ENCODE measurements around the gene MFF.

The MFF gene

GRCh38 chr2:227324995-227325838, at the start of gene MFF:
Gene MFF (plus strand): TSS chr2:227325251. CDS start chr2:227330666, 5,415 bp downstream.
- peak within 1 kb of the TSS; percentile 92 for H3K9ac ChIP-seq (ENCODE audit: low read length)
- peaks cover 50% of the 10 kb centered on the region for H3K79me2 ChIP-seq (ENCODE audit: insufficient read depth, low read length)
- H4K20me1 ChIP-seq (ENCODE audit: low read depth, low read length) = no peaks in the 10 kb centered on the region
- no peaks in the 10 kb centered on the region for H3K9me3 ChIP-seq (ENCODE audit: insufficient read depth, low read length)
- H3K27ac ChIP-seq (ENCODE audit: low read depth, low read length) = peak within 1 kb of the TSS; percentile 60
- peak within 1 kb of the TSS; percentile 89 for H2AFZ ChIP-seq (ENCODE audit: low read depth, low read length, severe bottlenecking)
- H3K4me3 ChIP-seq (ENCODE audit: insufficient read depth, low read length, poor library complexity, severe bottlenecking) = peak within 1 kb of the TSS; percentile 90
- peak; percentile 36 for TF ChIP-seq CTCF (IDR thresholded peaks at IDR 0.05; ENCODE audit: insufficient read depth, low read length, poor library complexity, severe bottlenecking)
- no peak for TF ChIP-seq EZH2phosphoT487 (conservative IDR thresholded peaks at IDR 0.05; ENCODE audit: low read length)
- peak within 1 kb of the TSS; percentile 78 for H3K4me2 ChIP-seq (ENCODE audit: low read depth, low read length, poor library complexity, severe bottlenecking)
- H3F3A ChIP-seq (ENCODE audit: insufficient read depth) = no peaks in the 10 kb centered on the region; the same call in 1 of the 2 replicates
- H3K9me2 ChIP-seq (replicated peaks; ENCODE audit: insufficient read depth, low read length) = no peaks in the 10 kb centered on the region
- peaks cover 9% of the 10 kb centered on the region; the same call in 1 of the 2 replicates for H3K36me3 ChIP-seq (ENCODE audit: low read length)
- H3K27me3 ChIP-seq (ENCODE audit: low read length) = no peaks in the 10 kb centered on the region

- H3K36me3 ChIP-seq (ENCODE audit: low read length) = no peaks in the 10 kb centered on the region
- H3K9ac ChIP-seq (ENCODE audit: low read length) = no peak overlapping the region
- no peak overlapping the region for H3K4me2 ChIP-seq (ENCODE audit: low read depth, low read length, poor library complexity, severe bottlenecking)
- H3K27me3 ChIP-seq (ENCODE audit: low read length) = no peaks in the 10 kb centered on the region
- H3K4me3 ChIP-seq (ENCODE audit: insufficient read depth, low read length, poor library complexity, severe bottlenecking) = no peak overlapping the region
- no peaks in the 10 kb centered on the region for H3K9me3 ChIP-seq (ENCODE audit: insufficient read depth, low read length)
- H3F3A ChIP-seq (ENCODE audit: insufficient read depth) = no peaks in the 10 kb centered on the region
- TF ChIP-seq CTCF (IDR thresholded peaks at IDR 0.05; ENCODE audit: insufficient read depth, low read length, poor library complexity, severe bottlenecking) = no peak
- no peak for TF ChIP-seq EZH2phosphoT487 (conservative IDR thresholded peaks at IDR 0.05; ENCODE audit: low read length)
- H3K9me2 ChIP-seq (replicated peaks; ENCODE audit: insufficient read depth, low read length) = no peaks in the 10 kb centered on the region
- no peaks in the 10 kb centered on the region for H4K20me1 ChIP-seq (ENCODE audit: low read depth, low read length)
- no peaks in the 10 kb centered on the region for H3K79me2 ChIP-seq (ENCODE audit: insufficient read depth, low read length)
- H2AFZ ChIP-seq (ENCODE audit: low read depth, low read length, severe bottlenecking) = no peak overlapping the region
- H3K27ac ChIP-seq (ENCODE audit: low read depth, low read length) = no peak overlapping the region
Observed at GRCh38 chr2:227280895-227281294, 44.2 kb upstream of the MFF start.

- Histone ChIP-seq H3K9ac (ENCODE audit: low read length) (no peak overlapping the region), H3K36me3 (ENCODE audit: low read length) (no peaks in the 10 kb centered on the region), H3K79me2 (ENCODE audit: insufficient read depth, low read length) (no peaks in the 10 kb centered on the region), H3K9me2 (replicated peaks; ENCODE audit: insufficient read depth, low read length) (no peaks in the 10 kb centered on the region), H3F3A (ENCODE audit: insufficient read depth) (no peaks in the 10 kb centered on the region), H3K27ac (ENCODE audit: low read depth, low read length) (no peak overlapping the region), H4K20me1 (ENCODE audit: low read depth, low read length) (no peaks in the 10 kb centered on the region), H2AFZ (ENCODE audit: low read depth, low read length, severe bottlenecking) (no peak overlapping the region), H3K9me3 (ENCODE audit: insufficient read depth, low read length) (no peaks in the 10 kb centered on the region), H3K4me2 (ENCODE audit: low read depth, low read length, poor library complexity, severe bottlenecking) (no peak overlapping the region), H3K27me3 (ENCODE audit: low read length) (no peaks in the 10 kb centered on the region), H3K4me3 (ENCODE audit: insufficient read depth, low read length, poor library complexity, severe bottlenecking) (no peak overlapping the region)
- TF ChIP-seq CTCF (IDR thresholded peaks at IDR 0.05; ENCODE audit: insufficient read depth, low read length, poor library complexity, severe bottlenecking) = no peak
- TF ChIP-seq EZH2phosphoT487 (conservative IDR thresholded peaks at IDR 0.05; ENCODE audit: low read length) = no peak
Observed at GRCh38 chr2:227285741-227286236, 39.3 kb upstream of the MFF start.
